Measurements from ENCODE around the gene FAM216A. TPM values are rescaled to one million over a fixed set of nuclear protein-coding genes. Genes with fewer than 3 reads are reported as not detected.
"Not testable (repeated sequence)": the region's sequence is repeated elsewhere in the genome, so short reads cannot be mapped to it uniquely, and the experiment has no call there.

FAM216A gene
- total RNA-seq, 1 donor from 2014 or later = 11.3 TPM

GRCh38 chr12:110513842-110514241 lies 45.2 kb downstream of the FAM216A start:
- Mint-ChIP-seq H3K4me1 (ENCODE audit: low read depth, unreplicated experiment) (no peaks in the 10 kb centered on the region), H3K9me3 (ENCODE audit: unreplicated experiment) (no peaks in the 10 kb centered on the region), H3K36me3 (ENCODE audit: low read depth, unreplicated experiment) (no peaks in the 10 kb centered on the region), H3K4me3 (ENCODE audit: unreplicated experiment) (no peak overlapping the region), H3K27ac (ENCODE audit: unreplicated experiment) (no peak overlapping the region), H3K27me3 (ENCODE audit: low read depth, unreplicated experiment) (peaks cover 4% of the 10 kb centered on the region)
- H3K27ac ChIP-seq (ENCODE audit: low read depth, low read length) = no peak overlapping the region
- no peak for FAIRE-seq
- no peak overlapping the region for H3K4me3 ChIP-seq (ENCODE audit: insufficient read depth, low read depth, low read length)
- DNase-seq (ENCODE audit: low read depth) = no peak
- TF ChIP-seq CTCF (IDR thresholded peaks at IDR 0.05; ENCODE audit: insufficient read depth, low read depth, low read length) (no peak), EZH2 (IDR thresholded peaks at IDR 0.05; ENCODE audit: insufficient read depth, low read length) (no peak)
- H4K20me1 ChIP-seq (ENCODE audit: insufficient read depth, low read length) = no peaks in the 10 kb centered on the region
- no peak overlapping the region for H2AFZ ChIP-seq (ENCODE audit: low read depth, low read length)
- H3K27me3 ChIP-seq (ENCODE audit: insufficient read depth, low read length) = peaks cover 2% of the 10 kb centered on the region
- H3K36me3 ChIP-seq (ENCODE audit: insufficient read depth, low read length) = no peaks in the 10 kb centered on the region
- no peaks in the 10 kb centered on the region for H3K4me1 ChIP-seq (ENCODE audit: insufficient read depth, low read length)
- no peaks in the 10 kb centered on the region for H3K9me3 ChIP-seq (ENCODE audit: insufficient read depth, low read depth, low read length)
- no peaks in the 10 kb centered on the region for H3K79me2 ChIP-seq (ENCODE audit: insufficient read depth, low read length)
- H3K9ac ChIP-seq (ENCODE audit: low read length) = no peak overlapping the region
- H3K4me2 ChIP-seq (ENCODE audit: low read length) = no peak overlapping the region

GRCh38 chr12:110514363-110514762 lies 45.7 kb downstream of the FAM216A start:
- FAIRE-seq (no peak), DNase-seq (ENCODE audit: low read depth) (no peak)
- no peaks in the 10 kb centered on the region for H3K9me3 Mint-ChIP-seq (ENCODE audit: unreplicated experiment)
- H3K4me2 ChIP-seq (ENCODE audit: low read length) = no peak overlapping the region
- no peak overlapping the region for H3K27ac ChIP-seq (ENCODE audit: low read depth, low read length)
- no peak overlapping the region for H2AFZ ChIP-seq (ENCODE audit: low read depth, low read length)
- no peaks in the 10 kb centered on the region for H3K4me1 Mint-ChIP-seq (ENCODE audit: low read depth, unreplicated experiment)
- peaks cover 4% of the 10 kb centered on the region for H3K27me3 Mint-ChIP-seq (ENCODE audit: low read depth, unreplicated experiment)
- H3K36me3 ChIP-seq (ENCODE audit: insufficient read depth, low read length) = no peaks in the 10 kb centered on the region
- TF ChIP-seq CTCF (IDR thresholded peaks at IDR 0.05; ENCODE audit: insufficient read depth, low read depth, low read length) (no peak), EZH2 (IDR thresholded peaks at IDR 0.05; ENCODE audit: insufficient read depth, low read length) (no peak)
- no peaks in the 10 kb centered on the region for H3K4me1 ChIP-seq (ENCODE audit: insufficient read depth, low read length)
- no peak overlapping the region for H3K9ac ChIP-seq (ENCODE audit: low read length)
- H4K20me1 ChIP-seq (ENCODE audit: insufficient read depth, low read length) = no peaks in the 10 kb centered on the region
- H3K4me3 Mint-ChIP-seq (ENCODE audit: unreplicated experiment) = no peak overlapping the region
- no peaks in the 10 kb centered on the region for H3K36me3 Mint-ChIP-seq (ENCODE audit: low read depth, unreplicated experiment)
- H3K27me3 ChIP-seq (ENCODE audit: insufficient read depth, low read length) = peaks cover 2% of the 10 kb centered on the region
- no peak overlapping the region for H3K27ac Mint-ChIP-seq (ENCODE audit: unreplicated experiment)
- no peaks in the 10 kb centered on the region for H3K79me2 ChIP-seq (ENCODE audit: insufficient read depth, low read length)
- H3K4me3 ChIP-seq (ENCODE audit: insufficient read depth, low read depth, low read length) = no peak overlapping the region
- no peaks in the 10 kb centered on the region for H3K9me3 ChIP-seq (ENCODE audit: insufficient read depth, low read depth, low read length)

GRCh38 chr12:110516995-110517394 lies 48.4 kb downstream of the FAM216A start:
- no peak for FAIRE-seq
- Histone ChIP-seq H3K27me3 (ENCODE audit: insufficient read depth, low read length) (no peaks in the 10 kb centered on the region), H4K20me1 (ENCODE audit: insufficient read depth, low read length) (no peaks in the 10 kb centered on the region)

GRCh38 chr12:110518014-110518413 lies 49.4 kb downstream of the FAM216A start:
- not testable (repeated sequence) for FAIRE-seq

More at GRCh38 chr12:110516995-110517394, 48.4 kb downstream of the FAM216A start:
- H3K79me2 ChIP-seq (ENCODE audit: insufficient read depth, low read length) = no peaks in the 10 kb centered on the region
- no peaks in the 10 kb centered on the region for H3K27me3 Mint-ChIP-seq (ENCODE audit: low read depth, unreplicated experiment)
- H2AFZ ChIP-seq (ENCODE audit: low read depth, low read length) = no peak overlapping the region
- H3K9me3 ChIP-seq (ENCODE audit: insufficient read depth, low read depth, low read length) = no peaks in the 10 kb centered on the region
- H3K9ac ChIP-seq (ENCODE audit: low read length) = no peak overlapping the region
- no peaks in the 10 kb centered on the region for H3K36me3 Mint-ChIP-seq (ENCODE audit: low read depth, unreplicated experiment)
- H3K27ac ChIP-seq (ENCODE audit: low read depth, low read length) = no peak overlapping the region
- TF ChIP-seq CTCF (IDR thresholded peaks at IDR 0.05; ENCODE audit: insufficient read depth, low read depth, low read length) (no peak), EZH2 (IDR thresholded peaks at IDR 0.05; ENCODE audit: insufficient read depth, low read length) (no peak)
- H3K36me3 ChIP-seq (ENCODE audit: insufficient read depth, low read length) = no peaks in the 10 kb centered on the region
- DNase-seq (ENCODE audit: low read depth) = no peak
- H3K4me1 Mint-ChIP-seq (ENCODE audit: low read depth, unreplicated experiment) = no peaks in the 10 kb centered on the region
- no peak overlapping the region for H3K4me2 ChIP-seq (ENCODE audit: low read length)
- H3K4me3 ChIP-seq (ENCODE audit: insufficient read depth, low read depth, low read length) = no peak overlapping the region
- H3K4me1 ChIP-seq (ENCODE audit: insufficient read depth, low read length) = no peaks in the 10 kb centered on the region
- no peak overlapping the region for H3K27ac Mint-ChIP-seq (ENCODE audit: unreplicated experiment)
- H3K9me3 Mint-ChIP-seq (ENCODE audit: unreplicated experiment) = no peaks in the 10 kb centered on the region
- H3K4me3 Mint-ChIP-seq (ENCODE audit: unreplicated experiment) = no peak overlapping the region

More at GRCh38 chr12:110518014-110518413, 49.4 kb downstream of the FAM216A start:
- H3K4me3 Mint-ChIP-seq (ENCODE audit: unreplicated experiment); H3K36me3 ChIP-seq (ENCODE audit: insufficient read depth, low read length); H3K4me1 Mint-ChIP-seq (ENCODE audit: low read depth, unreplicated experiment); H3K79me2 ChIP-seq (ENCODE audit: insufficient read depth, low read length); H3K27ac Mint-ChIP-seq (ENCODE audit: unreplicated experiment); H3K27me3 ChIP-seq (ENCODE audit: insufficient read depth, low read length); H3K4me3 ChIP-seq (ENCODE audit: insufficient read depth, low read depth, low read length); H3K36me3 Mint-ChIP-seq (ENCODE audit: low read depth, unreplicated experiment); H3K27ac ChIP-seq (ENCODE audit: low read depth, low read length); H3K9me3 ChIP-seq (ENCODE audit: insufficient read depth, low read depth, low read length); H3K4me2 ChIP-seq (ENCODE audit: low read length); H4K20me1 ChIP-seq (ENCODE audit: insufficient read depth, low read length); H3K9ac ChIP-seq (ENCODE audit: low read length); H3K9me3 Mint-ChIP-seq (ENCODE audit: unreplicated experiment); H2AFZ ChIP-seq (ENCODE audit: low read depth, low read length); H3K27me3 Mint-ChIP-seq (ENCODE audit: low read depth, unreplicated experiment); H3K4me1 ChIP-seq (ENCODE audit: insufficient read depth, low read length); DNase-seq (ENCODE audit: low read depth): not testable (repeated sequence)
